Tongue (tissue), 2 donors: ENCODE data around the gene GRM7. TPM values are rescaled to one million over a fixed set of nuclear protein-coding genes. Genes with fewer than 3 reads are reported as not detected.
A peak's percentile ranks its signal among the peaks of the same experiment; 100 is the strongest.

Experiments used
- DNase-seq: peaks from one replicate; pipeline ENCODE4 v3.0.0-alpha.2; 2015
- total RNA-seq: library from RNA; depleted of rRNA; stranded (reverse); fragments of >200 nt; gene quantifications from one replicate; pipeline ENCODE4 v1.2.3, GENCODE V29; 2014

Gene GRM7
- total RNA-seq, 1 donor from 2014 or later = 1.6 TPM

DNA sequence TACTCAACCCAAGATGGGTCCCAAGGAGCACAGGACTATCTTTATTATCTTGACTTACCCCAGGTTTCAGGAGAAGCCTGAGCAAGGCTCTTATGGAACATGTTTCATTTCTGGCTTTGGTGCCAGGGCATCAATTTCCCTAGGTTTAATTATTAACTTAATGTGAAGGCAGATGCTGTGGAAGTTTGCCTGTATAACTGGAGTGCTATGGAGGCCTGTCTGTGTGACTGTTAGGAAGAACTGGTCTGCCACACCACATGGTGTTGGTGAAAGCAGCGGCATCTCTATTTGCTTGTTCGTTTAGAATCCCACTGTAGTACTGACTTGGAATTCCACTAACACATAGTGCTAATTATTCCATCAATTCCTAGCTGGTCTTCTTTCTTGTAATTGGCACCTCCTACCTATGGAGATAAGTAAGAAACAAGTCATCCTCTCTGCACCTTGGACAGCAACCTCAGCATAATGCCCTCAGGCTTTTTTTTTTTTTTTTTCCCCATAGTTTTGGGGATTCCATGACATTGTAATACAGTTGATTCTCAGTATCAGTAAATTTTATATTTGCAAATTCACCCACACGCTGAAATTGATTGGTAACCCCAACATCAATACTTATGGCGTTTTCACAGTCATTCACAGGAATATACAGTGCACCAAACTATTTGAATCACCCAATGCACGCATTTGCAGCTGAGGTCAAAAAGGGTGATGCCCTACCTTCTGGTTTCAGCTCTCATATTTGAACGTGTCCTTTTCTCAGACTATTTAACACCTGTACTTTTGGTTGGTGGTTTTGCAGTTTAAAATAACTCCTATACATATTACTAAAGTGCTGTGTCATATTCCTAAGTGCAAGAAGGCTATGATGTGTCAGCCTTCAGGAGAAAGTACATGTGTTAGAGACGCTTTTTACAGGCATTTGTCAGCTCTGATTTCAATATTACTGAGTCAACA lies 867.9 kb downstream of the GRM7 start:
- no peak for DNase-seq

- DNase-seq = no peak
Observed at GRCh38 chr3:7733933-7734332, 873.0 kb downstream of the GRM7 start.

GRCh38 chr3:7734456-7734855 lies 873.5 kb downstream of the GRM7 start:
- DNase-seq = no peak

DNA sequence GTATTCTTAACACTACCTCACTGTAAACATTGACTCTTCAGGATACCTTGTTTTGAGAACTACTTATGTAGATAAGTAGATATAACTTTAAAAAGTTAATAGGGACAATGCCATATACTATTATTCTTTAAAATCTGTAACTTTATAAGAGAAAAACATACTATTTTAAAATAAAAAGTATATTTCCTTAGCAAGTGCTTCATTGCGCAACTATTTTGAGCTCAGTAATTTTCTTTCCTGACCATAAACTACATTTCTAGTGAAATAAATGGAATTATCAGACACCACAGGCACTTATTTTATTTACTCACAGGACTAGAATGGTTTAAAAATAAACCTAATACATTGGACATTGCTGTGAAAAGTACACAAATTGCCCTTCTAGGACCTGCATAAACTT lies 876.3 kb downstream of the GRM7 start:
- no peak for DNase-seq

DNA sequence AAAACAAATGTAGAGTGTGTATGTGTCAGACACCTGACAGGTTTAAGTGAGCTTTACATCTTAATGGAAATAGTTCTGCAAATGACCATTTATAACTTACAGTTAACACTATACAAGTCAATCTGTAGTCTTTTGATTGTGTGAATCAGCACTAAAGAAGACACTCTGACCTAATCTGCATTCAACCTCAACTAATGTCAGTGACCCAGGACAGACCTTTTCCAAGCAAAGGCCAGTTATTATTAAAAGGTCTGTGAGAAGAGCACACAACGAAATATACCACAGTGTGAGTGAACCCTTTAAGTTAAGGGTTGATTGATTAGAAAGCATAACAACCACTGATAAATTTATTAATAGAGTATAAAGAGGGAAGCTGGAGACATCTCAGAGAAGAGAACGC lies 878.8 kb downstream of the GRM7 start:
- DNase-seq = no peak

DNA sequence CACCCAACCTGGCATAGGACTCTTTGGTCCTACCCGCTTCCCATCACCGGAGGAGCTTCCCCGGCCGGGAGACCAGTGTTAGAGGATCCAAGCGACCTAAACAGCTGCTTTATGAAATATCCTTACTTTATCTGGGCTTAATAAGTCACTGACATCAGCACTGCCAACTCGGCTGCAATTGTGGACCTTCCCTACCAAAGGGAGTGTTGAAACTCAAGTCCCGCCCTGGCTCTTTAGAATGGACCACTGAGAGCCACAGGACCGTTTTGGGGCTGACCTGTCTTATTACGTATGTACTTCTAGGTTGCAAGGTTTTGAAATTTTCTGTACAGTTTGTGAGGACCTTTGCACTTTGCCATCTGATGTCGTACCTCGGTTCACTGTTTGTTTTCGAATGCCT lies 879.5 kb downstream of the GRM7 start:
- no peak for DNase-seq

DNA sequence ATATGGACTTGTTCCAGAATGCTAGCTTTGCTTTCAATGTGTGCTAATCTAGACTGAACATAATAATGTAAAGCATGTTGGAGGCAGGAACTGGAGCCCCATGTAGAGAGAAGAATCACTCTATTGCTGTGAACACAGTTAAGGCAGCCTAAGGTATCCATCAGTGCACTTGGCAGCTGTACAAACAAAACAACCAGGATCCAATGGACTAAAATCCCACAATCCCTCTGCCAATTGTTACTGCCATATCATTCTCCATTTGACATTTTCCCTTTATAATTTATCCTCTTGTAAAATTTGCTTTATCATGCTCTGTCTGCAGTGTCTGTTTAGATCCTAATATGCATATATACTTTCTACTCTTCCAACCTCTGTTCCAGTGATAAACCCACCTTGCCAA lies 883.9 kb downstream of the GRM7 start:
- no peak for DNase-seq

DNA sequence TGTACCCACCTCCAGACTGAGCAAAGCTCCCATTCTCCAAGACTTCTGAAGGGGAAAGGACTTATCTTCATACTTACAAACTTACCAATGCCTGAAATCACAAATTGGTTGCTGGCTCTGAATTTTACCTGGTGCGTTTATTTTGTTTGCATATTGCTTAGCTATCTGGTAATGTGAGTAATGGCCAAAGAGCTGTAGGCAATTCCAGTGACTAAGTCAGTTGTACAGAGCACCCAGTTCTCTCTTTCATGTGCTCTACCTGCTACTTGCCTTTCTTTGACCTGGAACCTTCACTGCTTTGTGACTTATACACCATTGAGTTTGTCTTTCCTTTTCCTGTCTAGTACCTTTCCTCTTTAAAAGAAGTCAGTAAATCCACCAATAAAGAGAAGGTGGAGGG lies 884.8 kb downstream of the GRM7 start:
- DNase-seq = no peak

DNA sequence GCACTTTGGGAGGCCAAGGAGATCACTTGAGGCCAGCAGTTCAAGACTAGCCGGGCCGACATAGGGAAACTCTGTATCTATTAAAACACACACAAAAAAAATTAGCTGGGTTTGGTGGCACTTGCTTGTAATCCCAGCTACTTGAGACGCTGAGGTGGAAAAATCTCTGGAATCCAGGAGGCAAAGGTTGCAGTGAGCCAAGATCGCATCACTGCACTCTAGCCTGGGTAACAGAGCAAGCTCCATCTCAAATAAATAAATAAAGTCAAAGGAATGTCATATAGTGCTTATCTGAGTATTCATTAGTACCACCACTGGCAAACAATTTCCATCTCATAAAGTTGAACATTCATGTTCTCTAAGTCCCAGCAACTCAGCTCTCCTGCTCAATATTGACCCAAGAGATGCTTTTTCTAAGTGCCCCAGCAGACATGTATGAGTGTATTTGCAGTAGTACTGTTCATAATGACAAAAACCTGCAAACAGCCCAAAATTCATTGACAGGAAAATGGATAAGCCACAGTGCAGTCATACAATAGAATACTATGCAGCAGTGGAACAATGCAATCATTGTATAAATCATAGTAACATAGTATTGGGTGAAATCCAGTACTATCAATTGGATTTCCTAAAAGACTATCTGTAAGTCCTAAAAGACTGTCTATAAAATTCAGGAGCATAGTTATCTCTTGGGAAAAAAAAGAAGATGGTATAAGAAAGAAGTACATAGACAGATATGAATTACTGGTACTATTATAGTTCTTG lies 889.2 kb downstream of the GRM7 start:
- DNase-seq = no peak

DNA sequence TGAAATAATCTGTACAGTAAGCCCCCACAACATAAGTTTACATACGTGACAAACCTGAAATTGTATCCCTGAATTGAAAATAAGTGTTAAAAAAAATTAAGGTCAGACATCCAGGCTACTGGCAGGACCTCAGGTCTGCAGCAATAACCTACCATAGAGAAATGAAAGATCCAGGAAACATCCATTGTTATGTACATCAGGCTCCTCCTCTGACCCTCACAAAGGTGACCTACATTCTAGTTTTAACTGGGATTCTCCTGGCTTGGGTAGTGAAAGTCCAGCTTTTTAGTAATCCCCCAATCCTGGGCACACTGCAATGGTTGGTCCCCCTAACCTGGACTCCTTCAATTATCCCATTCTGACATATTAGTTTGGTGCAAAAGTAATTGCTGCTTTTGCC lies 891.1 kb downstream of the GRM7 start:
- DNase-seq = no peak

DNA sequence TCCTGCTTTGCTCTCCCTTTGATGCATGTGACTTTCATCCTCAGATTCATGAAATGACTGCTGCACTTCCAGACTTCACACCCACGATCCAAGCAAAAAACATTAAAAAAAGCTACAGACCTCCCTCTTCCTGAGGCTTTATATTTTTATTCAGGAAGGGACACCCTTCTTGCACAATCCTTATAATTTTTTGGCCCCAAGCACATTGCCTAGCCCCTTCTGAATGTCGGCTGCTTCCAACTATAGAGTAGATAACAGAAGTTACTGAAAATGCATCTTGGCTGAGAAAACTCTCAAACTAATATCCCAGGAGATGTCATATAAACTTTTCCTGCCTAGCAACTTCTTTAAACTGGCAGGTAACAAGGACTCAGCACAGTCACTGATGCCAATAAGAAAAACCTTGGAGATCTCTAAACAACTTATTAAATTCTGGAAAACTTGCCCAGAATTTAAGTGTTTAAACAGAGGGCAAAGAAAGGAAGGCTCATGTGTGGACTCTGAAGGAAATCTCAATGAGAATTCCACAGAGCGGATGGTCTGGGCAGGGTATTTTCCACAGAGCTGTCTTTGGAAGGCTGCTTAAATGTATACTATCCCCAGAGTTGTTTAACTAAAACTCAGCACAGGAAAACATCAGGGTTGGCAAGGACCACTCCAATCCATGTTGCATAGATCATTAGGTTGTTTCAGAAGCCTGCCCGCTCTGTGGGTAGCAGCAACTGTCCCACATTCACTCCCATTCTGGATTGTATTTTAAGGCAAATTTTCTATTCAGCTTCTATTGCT lies 893.9 kb downstream of the GRM7 start:
- peak; percentile 16 for DNase-seq

GRCh38 chr3:7759630-7760029 lies 898.7 kb downstream of the GRM7 start:
- DNase-seq = no peak

GRCh38 chr3:7760718-7761117 lies 899.8 kb downstream of the GRM7 start:
- no peak for DNase-seq

DNA sequence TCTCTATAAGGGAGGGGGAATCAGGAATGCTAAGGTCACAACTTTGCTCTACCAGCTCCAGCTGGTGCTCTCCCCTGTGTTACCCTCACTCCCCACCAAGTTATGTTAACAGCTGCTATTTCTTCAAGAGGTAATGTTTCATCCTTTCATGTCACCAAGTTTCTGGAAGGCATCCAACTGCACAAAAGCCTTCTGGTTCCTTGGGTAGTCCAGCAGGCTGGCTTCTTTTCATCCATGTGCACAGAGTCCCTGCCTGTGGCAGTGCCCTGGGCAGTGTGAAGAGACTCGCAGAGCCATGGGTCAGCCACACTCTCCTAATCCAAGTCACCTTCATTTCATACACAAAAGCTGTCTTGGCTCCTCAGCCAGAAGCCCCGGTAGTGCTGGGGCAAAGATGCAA lies 903.2 kb downstream of the GRM7 start:
- peak; percentile 50 for DNase-seq

DNA sequence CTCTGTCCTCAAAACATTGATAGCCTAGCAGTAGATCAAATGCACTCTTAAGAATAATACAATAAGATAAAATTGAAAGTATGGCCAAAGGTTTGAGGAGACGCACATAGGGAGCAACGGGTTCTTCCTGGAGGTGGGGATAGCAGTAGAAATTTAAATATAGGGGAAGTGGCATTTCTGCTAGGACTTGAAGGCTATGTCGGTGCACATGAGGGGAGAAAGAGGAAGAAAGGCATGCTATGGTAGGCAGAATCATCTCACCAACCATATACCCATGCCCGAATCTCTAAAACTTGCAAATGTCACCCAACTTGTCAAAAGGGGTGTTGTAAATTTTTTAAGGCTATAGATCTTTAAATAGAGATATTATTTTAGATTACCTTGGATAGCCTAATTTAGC lies 905.6 kb downstream of the GRM7 start:
- no peak for DNase-seq

GRCh38 chr3:7779331-7779730 lies 918.4 kb downstream of the GRM7 start:
- no peak for DNase-seq

- no peak for DNase-seq
Observed at GRCh38 chr3:7781395-7781794, 920.5 kb downstream of the GRM7 start.

DNA sequence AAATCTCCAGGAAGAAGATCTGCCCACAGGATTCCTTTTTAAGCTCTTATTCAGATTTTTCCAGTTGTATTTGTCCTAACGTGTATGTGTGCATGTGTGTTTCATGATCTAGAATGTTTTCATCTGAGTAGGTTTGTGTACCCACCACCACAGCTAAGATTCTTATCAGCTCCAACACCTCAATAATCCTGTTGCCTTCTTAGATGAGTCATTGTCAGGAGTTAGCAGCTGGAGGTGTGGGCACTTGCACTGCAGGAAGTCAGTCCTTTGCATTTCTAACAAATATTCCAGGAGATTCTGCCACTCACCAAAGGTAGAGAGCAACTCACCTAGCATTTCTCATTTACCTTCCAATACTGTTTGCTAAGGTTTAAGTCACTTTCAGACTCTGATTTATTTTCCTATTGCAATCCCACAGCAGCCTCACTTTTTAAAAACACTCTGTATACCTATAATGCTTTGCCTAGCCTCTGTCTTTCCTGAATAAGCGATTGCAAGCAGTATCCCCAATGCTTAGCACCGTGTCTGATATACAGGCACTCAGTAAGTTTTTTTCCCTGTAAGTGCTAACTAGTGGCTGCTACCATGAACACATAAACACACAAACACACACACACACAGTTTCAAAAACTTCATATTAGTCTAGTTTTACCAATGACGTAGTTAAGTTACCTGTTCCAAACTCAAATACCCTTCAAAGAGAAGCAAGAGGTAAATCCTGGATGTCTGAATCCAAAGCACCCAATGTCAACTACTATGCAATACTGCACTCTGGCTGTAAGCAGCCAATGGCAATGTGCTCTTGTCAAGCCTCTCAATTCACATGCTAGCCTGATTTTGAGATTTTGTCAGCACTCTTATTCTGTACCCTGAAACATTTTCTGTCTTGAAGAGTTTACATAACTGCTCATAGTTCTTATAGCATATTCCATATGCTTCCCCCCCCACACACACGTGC lies 927.2 kb downstream of the GRM7 start:
- DNase-seq = no peak

DNA sequence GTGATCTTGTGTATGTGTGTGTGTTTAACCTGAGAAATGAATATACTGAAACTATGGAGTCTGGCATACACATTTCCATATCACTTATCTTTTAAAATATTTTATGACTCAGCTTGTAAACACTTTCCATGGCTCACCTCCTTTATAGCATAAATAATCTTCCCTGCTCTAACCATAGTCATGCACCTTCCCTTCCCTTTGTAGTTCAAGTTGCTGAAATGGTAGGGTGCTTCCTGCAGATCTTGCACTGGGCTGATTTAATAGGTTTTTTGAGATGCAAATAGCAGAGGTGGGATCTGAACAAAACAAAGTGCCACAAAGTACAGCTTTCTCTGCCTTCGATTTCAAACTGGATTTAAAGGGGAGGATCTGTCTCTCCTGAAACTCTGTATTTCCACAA lies 928.0 kb downstream of the GRM7 start:
- DNase-seq = no peak

DNA sequence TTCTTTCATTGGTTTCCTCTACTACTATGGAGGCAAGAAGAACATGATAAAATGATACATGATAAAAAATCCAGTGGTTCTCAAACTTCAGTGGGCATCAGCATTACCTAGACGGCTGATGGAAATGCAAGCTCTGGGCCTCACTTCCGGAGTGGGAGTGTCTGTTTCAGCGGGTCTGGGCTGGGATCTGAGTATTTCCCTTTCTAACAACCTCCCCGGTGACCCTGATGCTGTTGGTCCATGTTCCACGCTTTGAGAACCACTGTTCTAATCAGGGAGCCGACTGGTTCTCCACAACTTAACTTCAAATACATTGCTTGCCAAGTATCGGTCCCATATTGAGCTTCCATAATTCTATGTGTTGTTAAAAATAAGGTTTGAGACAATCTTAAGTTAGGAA lies 928.4 kb downstream of the GRM7 start:
- no peak for DNase-seq

- DNase-seq = no peak
Observed at GRCh38 chr3:7790141-7790540, 929.2 kb downstream of the GRM7 start.
